ENCODE results near the gene PHC2. TPM values are rescaled to one million over a fixed set of nuclear protein-coding genes. Genes with fewer than 3 reads are reported as not detected.

Gene PHC2
- total RNA-seq, 1 experiment from 2014 or later = 176 TPM

- TF ChIP-seq REST (IDR thresholded peaks at IDR 0.05; ENCODE audit: low read depth) = no peak
Measured at GRCh38 chr1:33384040-33384812, 46.7 kb downstream of the PHC2 start (continued).

- H3K4me1 ChIP-seq (ENCODE audit: control insufficient read depth in 1 of 2, insufficient read depth in 2 of 2, low read length in 2 of 2) = peaks cover 16 to 72% of the 10 kb centered on the region in 2 experiments
- no peak overlapping the region for H3K27ac ChIP-seq (ENCODE audit: low read depth, low read length)
- ChIA-PET POLR2A (no interaction called here), RAD21 (ENCODE audit: low non-redundant PET in 1 of 2, low total read pairs in 2 of 2, uncharacterized antibody in 2 of 2, unreplicated experiment in 2 of 2) (no interaction called here), CTCF (no interaction called here)
- ATAC-seq = no peak
- H3K9me2 ChIP-seq (ENCODE audit: insufficient read depth) = no peaks in the 10 kb centered on the region
- DNase-seq (ENCODE audit: low read depth, low spot score) = no peak
- H4K20me1 ChIP-seq (ENCODE audit: insufficient read depth) = 0 out of 2 replicates have a peak, but pooled peaks cover 3% of the 10 kb centered on the region
- no peaks in the 10 kb centered on the region for H3K27me3 ChIP-seq (ENCODE audit: insufficient read depth, low read length)
- H3K79me2 ChIP-seq (ENCODE audit: insufficient read depth, low read length) = peaks cover 89% of the 10 kb centered on the region
- intact Hi-C loops (cut with micrococcal nuclease) = loop anchor here (5.0 kb wide), 2 partner anchors 74 to 89 kb away; partner anchors contain the start of gene ZSCAN20
- H3K9ac ChIP-seq (ENCODE audit: low read length) = no peak overlapping the region
- no peaks in the 10 kb centered on the region for H3K36me3 ChIP-seq (ENCODE audit: control insufficient read depth in 1 of 2, insufficient read depth in 2 of 2, low read length in 2 of 2)
- H3K9me3 ChIP-seq (ENCODE audit: control insufficient read depth in 1 of 2, insufficient read depth in 1 of 2, low read depth in 1 of 2, low read length in 2 of 2) = no peaks in the 10 kb centered on the region
- no TSS peak for BruUV-seq (replicated peaks)
- H3K4me3 ChIP-seq (replicated peaks in 1 of 2; ENCODE audit: low read depth in 1 of 2, low read length in 2 of 2) = no peak overlapping the region
- no peak overlapping the region for H2AFZ ChIP-seq (ENCODE audit: low read depth, low read length, poor library complexity, severe bottlenecking)
- no peak overlapping the region for H3K4me2 ChIP-seq (ENCODE audit: low read length)
- TF ChIP-seq TCF7L2 (IDR thresholded peaks at IDR 0.05; ENCODE audit: borderline replicate concordance, extremely low read depth, insufficient read depth, insufficient read length) = no peak
- TF ChIP-seq ATF3 (IDR thresholded peaks at IDR 0.05) = no peak
- TF ChIP-seq EZH2 (IDR thresholded peaks at IDR 0.05) = no peak
- TF ChIP-seq CTCF (IDR thresholded peaks at IDR 0.05 in 2 of 3, conservative IDR thresholded peaks at IDR 0.05 in 1 of 3; ENCODE audit: borderline replicate concordance in 1 of 3, insufficient read depth in 1 of 3, low read depth in 2 of 3, low read length in 2 of 3) = no peak
- TF ChIP-seq MAX (IDR thresholded peaks at IDR 0.05) = no peak
- TF ChIP-seq YY1 (IDR thresholded peaks at IDR 0.05; ENCODE audit: extremely low read depth, insufficient replicate concordance, low read depth, low read length) = no peak
- no peak for TF ChIP-seq SP1 (IDR thresholded peaks at IDR 0.05; ENCODE audit: low read depth)
- no peak for TF ChIP-seq EZH2phosphoT487 (IDR thresholded peaks at IDR 0.05; ENCODE audit: borderline replicate concordance)
- TF ChIP-seq EGR1 (IDR thresholded peaks at IDR 0.05; ENCODE audit: low read depth) = no peak
- no peak for TF ChIP-seq SRF (IDR thresholded peaks at IDR 0.05; ENCODE audit: low read depth)
- no peak for TF ChIP-seq CBX3 (IDR thresholded peaks at IDR 0.05; ENCODE audit: low read depth)
- TF ChIP-seq CEBPB (IDR thresholded peaks at IDR 0.05; ENCODE audit: low read depth) = no peak
- TF ChIP-seq REST (IDR thresholded peaks at IDR 0.05; ENCODE audit: low read depth) = no peak
- no peak for TF ChIP-seq ZFX (IDR thresholded peaks at IDR 0.05)
- TF ChIP-seq POLR2A (IDR thresholded peaks at IDR 0.05; ENCODE audit: borderline replicate concordance, extremely low read depth, insufficient read depth, insufficient read length) = no peak
Measured at GRCh38 chr1:33383489-33383888, 47.4 kb downstream of the PHC2 start.

Measured in HCT116 (cell line).